H1 (cell line): ENCODE results near the gene MMP17. TPM values are rescaled to one million over a fixed set of nuclear protein-coding genes. Genes with fewer than 3 reads are reported as not detected.

ENCODE experiments used
- CTCF ChIA-PET: fragments of 300-600 bp; sonication (Branson Sonifier 250); formaldehyde crosslinking; loops from one replicate; lab custom pipeline; 2021; ENCODE audit not compliant: partially characterized antibody; lab: Charles Lee
- POLR2A ChIA-PET: fragments of 300-600 bp; sonication (Branson Sonifier 250); formaldehyde crosslinking; loops from one replicate; lab custom pipeline; 2021; ENCODE audit warnings: inconsistent platforms; ENCODE audit not compliant: partially characterized antibody; lab: Charles Lee
- DNase-seq, 2 experiments: peaks; one replicate each; pipeline versions ENCODE4 v3.0.0 to v3.0.0-alpha.2; 2010 to 2022; ENCODE audit warnings: low spot score in 2 of 2, low read depth in 1 of 2, mixed read lengths in 1 of 2
- FAIRE-seq: peaks from 2 replicates; lab custom pipeline; 2011; peaks lifted over from hg19 to GRCh38; lab: Jason Lieb, UNC
- H2AFZ ChIP-seq: 2 replicates; pipeline ENCODE4 v1.8.1; 2012; ENCODE audit warnings: low read length, inconsistent platforms
- H2AK5ac ChIP-seq: 2 replicates; pipeline ENCODE4 v1.6.1; 2013; ENCODE audit warnings: low read depth, low read length
- H2BK120ac ChIP-seq: replicated peaks from 2 replicates; pipeline ENCODE3; 2013; ENCODE audit warnings: low read depth, low read length, inconsistent platforms
- H2BK12ac ChIP-seq: 2 replicates; pipeline ENCODE4 v1.6.1; 2013; ENCODE audit warnings: low read depth, low read length
- H2BK15ac ChIP-seq: 2 replicates; pipeline ENCODE4 v1.6.1; 2013; ENCODE audit warnings: low read length
- H2BK20ac ChIP-seq: 2 replicates; pipeline ENCODE4 v1.6.1; 2013; ENCODE audit warnings: low read length
- H2BK5ac ChIP-seq: 2 replicates; pipeline ENCODE4 v1.6.1; 2013; ENCODE audit warnings: low read depth, low read length
- H3K14ac ChIP-seq: 2 replicates; pipeline ENCODE4 v1.6.1; 2013; ENCODE audit warnings: inconsistent platforms; ENCODE audit not compliant: insufficient read length
- H3K18ac ChIP-seq: 2 replicates; pipeline ENCODE4 v1.6.1; 2013; ENCODE audit warnings: low read length; ENCODE audit errors: extremely low read depth
- H3K23ac ChIP-seq: 2 replicates; pipeline ENCODE4 v1.6.1; 2013; ENCODE audit warnings: inconsistent platforms; ENCODE audit not compliant: insufficient read length
- H3K23me2 ChIP-seq: 2 replicates; pipeline ENCODE4 v1.6.1; 2013; ENCODE audit warnings: low read depth, low read length
- H3K27ac ChIP-seq: 2 replicates; pipeline ENCODE4 v1.6.1; 2011; ENCODE audit warnings: low read depth, low read length, inconsistent platforms
- H3K27me3 ChIP-seq, 4 experiments: replicated peaks in 1 of 4; 1 replicate in 1 of 4; 2 replicates in 3 of 4; pipeline versions ENCODE4 v1.6.1 to v1.8.1; 2011 to 2013; ENCODE audit warnings: low read length in 3 of 4, mild to moderate bottlenecking in 3 of 4, inconsistent platforms in 2 of 4, mixed read lengths in 2 of 4, moderate library complexity in 1 of 4; ENCODE audit not compliant: control insufficient read depth in 3 of 4, insufficient read depth in 3 of 4; ENCODE audit errors: extremely low read depth in 1 of 4
- H3K36me3 ChIP-seq, 4 experiments: 2 replicates each; pipeline versions ENCODE4 v1.6.1 to v1.8.1; 2011 to 2013; ENCODE audit warnings: mild to moderate bottlenecking in 4 of 4, low read length in 3 of 4, moderate library complexity in 2 of 4, control low read depth in 1 of 4, inconsistent platforms in 1 of 4; ENCODE audit not compliant: insufficient read depth in 4 of 4, control insufficient read depth in 2 of 4
- H3K4ac ChIP-seq: replicated peaks from 2 replicates; pipeline ENCODE3; 2013; ENCODE audit warnings: low read length, low read depth, mixed read lengths, inconsistent platforms; ENCODE audit not compliant: insufficient read length
- H3K4me1 ChIP-seq, 4 experiments: replicated peaks in 1 of 4; 1 replicate in 1 of 4; 2 replicates in 3 of 4; pipeline versions ENCODE4 v1.6.1 to v1.8.1; 2011 to 2013; ENCODE audit warnings: low read length in 3 of 4, inconsistent platforms in 2 of 4, mixed read lengths in 1 of 4; ENCODE audit not compliant: insufficient read depth in 4 of 4, control insufficient read depth in 3 of 4
- H3K4me2 ChIP-seq, 2 experiments: 2 replicates each; pipeline versions ENCODE4 v1.6.1 to v1.8.1; 2011 to 2013; ENCODE audit warnings: low read depth in 2 of 2, low read length in 2 of 2, control low read depth in 1 of 2, inconsistent platforms in 1 of 2, mild to moderate bottlenecking in 1 of 2; ENCODE audit not compliant: insufficient read depth in 1 of 2
- H3K4me3 ChIP-seq, 4 experiments: fragments of 200-600, 300-600 bp in 1 of 4; sonication (generic), shearing (Covaris generic), sonication (Bioruptor Twin) in 1 of 4; 2 replicates each; pipeline versions ENCODE4 v1.5.1 to v1.8.1; 2011 to 2016; ENCODE audit warnings: low read length in 4 of 4, low read depth in 3 of 4, control low read depth in 2 of 4, inconsistent platforms in 2 of 4, mild to moderate bottlenecking in 2 of 4, mixed read lengths in 1 of 4, moderate library complexity in 1 of 4; ENCODE audit not compliant: insufficient read depth in 2 of 4; ENCODE audit errors: extremely low read depth in 1 of 4
- H3K56ac ChIP-seq: replicated peaks from 2 replicates; pipeline ENCODE3; 2013; ENCODE audit warnings: low read depth, mild to moderate bottlenecking, mixed read lengths, low read length, inconsistent platforms; ENCODE audit not compliant: insufficient read length
- H3K79me1 ChIP-seq: 2 replicates; pipeline ENCODE4 v1.6.1; 2013; ENCODE audit warnings: low read depth, low read length, control low read depth
- H3K79me2 ChIP-seq, 2 experiments: 2 replicates each; pipeline versions ENCODE4 v1.6.1 to v1.8.1; 2012 to 2013; ENCODE audit warnings: low read length in 2 of 2, mild to moderate bottlenecking in 2 of 2, inconsistent platforms in 1 of 2; ENCODE audit not compliant: insufficient read depth in 2 of 2, control insufficient read depth in 1 of 2
- H3K9ac ChIP-seq, 4 experiments: replicated peaks in 1 of 4; 1 replicate in 1 of 4; 2 replicates in 3 of 4; pipeline versions ENCODE4 v1.6.1 to v1.8.1; 2011 to 2013; ENCODE audit warnings: low read depth in 3 of 4, low read length in 3 of 4, control low read depth in 2 of 4, mild to moderate bottlenecking in 2 of 4, moderate library complexity in 2 of 4, inconsistent platforms in 1 of 4; ENCODE audit errors: extremely low read depth in 1 of 4
- H3K9me3 ChIP-seq, 2 experiments: 2 replicates each; pipeline versions ENCODE4 v1.6.1 to v1.8.1; 2012 to 2013; ENCODE audit warnings: mild to moderate bottlenecking in 2 of 2, moderate library complexity in 2 of 2, control low read depth in 1 of 2, inconsistent platforms in 1 of 2, low read depth in 1 of 2, low read length in 1 of 2, mixed read lengths in 1 of 2; ENCODE audit not compliant: insufficient read depth in 2 of 2
- H4K20me1 ChIP-seq, 2 experiments: replicated peaks in 1 of 2; 2 replicates each; pipeline versions ENCODE3 to v1.8.1; 2011 to 2013; ENCODE audit warnings: inconsistent platforms in 2 of 2, low read length in 2 of 2, mild to moderate bottlenecking in 1 of 2; ENCODE audit not compliant: insufficient read depth in 2 of 2, control insufficient read depth in 1 of 2
- H4K5ac ChIP-seq: 2 replicates; pipeline ENCODE4 v1.6.1; 2013; ENCODE audit warnings: low read length, low read depth, mixed read lengths, inconsistent platforms; ENCODE audit not compliant: insufficient read length
- H4K8ac ChIP-seq: 2 replicates; pipeline ENCODE4 v1.8.0; 2013; ENCODE audit warnings: mild to moderate bottlenecking, moderate library complexity, low read length, inconsistent platforms; ENCODE audit not compliant: insufficient read depth; ENCODE audit errors: extremely low read depth
- H4K91ac ChIP-seq: replicated peaks from 2 replicates; pipeline ENCODE3; 2013; ENCODE audit warnings: low read length, mixed read lengths, inconsistent platforms; ENCODE audit not compliant: insufficient read length
- CREB1 ChIP-seq: IDR thresholded peaks from 2 replicates; pipeline ENCODE4 v1.6.1; 2012; ENCODE audit warnings: inconsistent platforms
- E2F6 ChIP-seq: IDR thresholded peaks from 2 replicates; pipeline ENCODE4 v1.6.1; 2012; ENCODE audit warnings: inconsistent platforms
- SIX5 ChIP-seq: IDR thresholded peaks from 2 replicates; pipeline ENCODE4 v1.6.1; 2011; ENCODE audit warnings: mild to moderate bottlenecking, low read depth, low read length
- WGBS, 2 experiments: shearing (Covaris generic) in 1 of 2; methylation state at CpG; one replicate each; pipeline versions ENCODE4 v1.1.6 to v1.1.7; 2013 to 2015; ENCODE audit warnings: low lambda C conversion rate in 2 of 2, mixed read lengths in 2 of 2, inconsistent platforms in 1 of 2, low coverage in 1 of 2, missing lambda C conversion rate in 1 of 2; ENCODE audit not compliant: insufficient replicate concordance in 2 of 2, insufficient coverage in 1 of 2, insufficient read length in 1 of 2; ENCODE audit errors: extremely low coverage in 1 of 2, missing lambda C conversion rate in 1 of 2; 5-methylcytosine and 5-hydroxymethylcytosine counted together
- polyA plus RNA-seq, 7 experiments: library from polyadenylated mRNA; depleted of rRNA in 3 of 7; stranded (reverse) in 5 of 7; unstranded in 2 of 7; fragments of >200 nt in 5 of 7; fragments of 200-250 nt in 2 of 7; gene quantifications; 1 replicate in 5 of 7; 2 replicates in 1 of 7; 4 replicates in 1 of 7; pipeline versions ENCODE4 v1.2.1 to v1.2.3, GENCODE V29; 2011 to 2013; ENCODE audit warnings: missing spikeins in 2 of 7, mixed read lengths in 2 of 7
- total RNA-seq: library from RNA; stranded (reverse); fragmentation: NEBNext Ultra II Directional; extraction: Animal tissue kit (Norgen Biotek cat#: 25700); gene quantifications from 2 replicates; pipeline ENCODE4 v1.2.1, GENCODE V29; 2021

Gene MMP17
- total and polyA plus RNA-seq, 2 of the 8 experiments (the other 6 are each of a cell fraction or from before 2014, with no cell fraction given), result 41.3 to 53.8 TPM

- Histone ChIP-seq H2AK5ac (no peak overlapping the region; the same call in 1 of the 2 replicates), H3K23ac (no peak overlapping the region), H3K9me3 (no peaks in the 10 kb centered on the region), H3K27ac (peak overlapping the region; percentile 41), H3K23me2 (no peaks in the 10 kb centered on the region), H3K4me2 (peak overlapping the region; percentile 60 to 64), H4K8ac (no peak overlapping the region), H3K36me3 (peaks cover 5 to 20% (median 13%) of the 10 kb centered on the region in 4 experiments; a peak in 7 of 8 replicates), H2BK15ac (no peak overlapping the region), H3K18ac (peak overlapping the region; percentile 27; the same call in 1 of the 2 replicates), H4K20me1 (peaks cover 0 to 3% of the 10 kb centered on the region in 2 experiments), H2BK5ac (peak overlapping the region; percentile 86), H3K9ac (no peak overlapping the region), H3K27me3 (no peaks in the 10 kb centered on the region), H2BK12ac (peak overlapping the region; percentile 93), H3K79me1 (no peaks in the 10 kb centered on the region), H3K79me2 (no peaks in the 10 kb centered on the region), H3K4ac (peak overlapping the region; percentile 1), H2AFZ (no peak overlapping the region), H2BK20ac (0 out of 2 replicates have a peak overlapping the region, but pooled peaks have one; percentile 40), H4K91ac (peak overlapping the region; percentile 56), H3K4me3 (peak overlapping the region in 1 of 4 experiments; percentile 16; a peak in 2 of 8 replicates), H3K14ac (no peak overlapping the region), H2BK120ac (no peak overlapping the region), H3K4me1 (peaks cover 8 to 20% (median 12%) of the 10 kb centered on the region in 4 experiments), H3K56ac (no peak overlapping the region), H4K5ac (no peak overlapping the region)
- POLR2A ChIA-PET, result interaction anchor here (0.6 to 3.4 kb wide), 5 partner anchors 10 to 462 kb away, joined by 3 to 13 read pairs (median 3); partner anchors contain the start of gene SFSWAP
- DNase-seq (no peak), FAIRE-seq (no peak)
- WGBS, 2 experiments, result 39% methylated on average over 30 of the region's 30 CpGs; no CpG with 5 or more reads in 1 of the 2 experiments
- CTCF ChIA-PET, result interaction anchor here (0.6 to 4.0 kb wide), 5 partner anchors 11 to 637 kb away, joined by 3 to 24 read pairs (median 5); partner anchors contain the start of gene MMP17
- TF ChIP-seq CREB1 (peak; percentile 50; the same call in 1 of the 2 replicates), E2F6 (no peak), SIX5 (no peak)
Observed at GRCh38 chr12:131784909-131785762, 43.1 kb upstream of the MMP17 start.
